Amniotic stem cell (primary cell): ENCODE measurements around the gene METTL22.

Experiments
- DNase-seq: peaks from one replicate; lab custom pipeline; 2025; lab: John Stamatoyannopoulos, UW

Gene METTL22

GRCh38 chr16:8594149-8594666 lies 27.3 kb upstream of the METTL22 start:
- no peak for DNase-seq

GRCh38 chr16:8595783-8596182 lies 25.7 kb upstream of the METTL22 start:
- DNase-seq, result no peak

GRCh38 chr16:8596581-8596980 lies 24.9 kb upstream of the METTL22 start:
- no peak for DNase-seq

GRCh38 chr16:8600144-8600775 lies 21.2 kb upstream of the METTL22 start:
- no peak for DNase-seq

GRCh38 chr16:8605554-8605953 lies 15.9 kb upstream of the METTL22 start:
- DNase-seq, result no peak

- DNase-seq, result no peak
Measured at GRCh38 chr16:8607214-8607613, 14.3 kb upstream of the METTL22 start.

- no peak for DNase-seq
Measured at GRCh38 chr16:8611122-8611521, 10.4 kb upstream of the METTL22 start.

- no peak for DNase-seq
Measured at GRCh38 chr16:8611886-8612600, 9.5 kb upstream of the METTL22 start.

GRCh38 chr16:8614435-8615029 lies 7.0 kb upstream of the METTL22 start:
- no peak for DNase-seq

- DNase-seq, result no peak
Measured at GRCh38 chr16:8619671-8620370, 1.7 kb upstream of the METTL22 start.

- no peak for DNase-seq
Measured at GRCh38 chr16:8620535-8620934, 963 bp upstream of the METTL22 start.

GRCh38 chr16:8621222-8621571 lies 301 bp upstream of the METTL22 start:
- DNase-seq, result no peak

- DNase-seq, result no peak
Measured at GRCh38 chr16:8622315-8622656, 788 bp downstream of the METTL22 start.

- no peak for DNase-seq
Measured at GRCh38 chr16:8623634-8624033, 2.1 kb downstream of the METTL22 start.

- DNase-seq, result no peak
Measured at GRCh38 chr16:8625491-8626087, 4.1 kb downstream of the METTL22 start.

- no peak for DNase-seq
Measured at GRCh38 chr16:8626946-8627345, 5.4 kb downstream of the METTL22 start.

GRCh38 chr16:8627456-8627855 lies 6.0 kb downstream of the METTL22 start:
- no peak for DNase-seq

- DNase-seq, result no peak
Measured at GRCh38 chr16:8628981-8629725, 7.7 kb downstream of the METTL22 start.

GRCh38 chr16:8630255-8630953 lies 8.9 kb downstream of the METTL22 start:
- no peak for DNase-seq

GRCh38 chr16:8631373-8631772 lies 9.9 kb downstream of the METTL22 start:
- no peak for DNase-seq

GRCh38 chr16:8631818-8632465 lies 10.4 kb downstream of the METTL22 start:
- no peak for DNase-seq
